Left renal cortex interstitium (tissue), 4 donors: ENCODE results near the gene DLK1. TPM values are rescaled to one million over a fixed set of nuclear protein-coding genes. Genes with fewer than 3 reads are reported as not detected.

Experiments
- DNase-seq, 4 donors: peaks; one replicate each; pipeline ENCODE4 v3.0.0-alpha.2; 2013; ENCODE audit warnings: low read depth in 4 of 4, low spot score in 2 of 4, missing footprints in 1 of 4
- polyA plus RNA-seq, 4 donors: library from polyadenylated mRNA; unstranded; fragments of 120-200 nt; gene quantifications; one replicate each; pipeline ENCODE4 v1.2.1, GENCODE V29; 2013; ENCODE audit not compliant: insufficient read length in 4 of 4

The DLK1 gene
- polyA plus RNA-seq, 4 donors, result 5.8 to 11.1 (median 8.0) TPM

GRCh38 chr14:100731846-100732765 is 5.4 kb downstream of the DLK1 start:
- no peak for DNase-seq

- DNase-seq, result no peak
Observed at GRCh38 chr14:100732766-100733100, 6.0 kb downstream of the DLK1 start.

GRCh38 chr14:100733152-100733850 is 6.6 kb downstream of the DLK1 start:
- no peak for DNase-seq

GRCh38 chr14:100734031-100734990 is 7.6 kb downstream of the DLK1 start:
- DNase-seq, result no peak

GRCh38 chr14:100735271-100735670 is 8.6 kb downstream of the DLK1 start:
- DNase-seq, result no peak

- no peak for DNase-seq
Observed at GRCh38 chr14:100736269-100737180, 9.8 kb downstream of the DLK1 start.

GRCh38 chr14:100737526-100737925 is 10.8 kb downstream of the DLK1 start:
- no peak for DNase-seq

GRCh38 chr14:100738269-100738691 is 11.6 kb downstream of the DLK1 start:
- DNase-seq, result no peak

- DNase-seq, result no peak
Observed at GRCh38 chr14:100738704-100739131, 12.0 kb downstream of the DLK1 start.

GRCh38 chr14:100739306-100739705 is 12.6 kb downstream of the DLK1 start:
- DNase-seq, result no peak

- DNase-seq, result no peak
Observed at GRCh38 chr14:100740196-100740825, 13.6 kb downstream of the DLK1 start.

- DNase-seq, result no peak
Observed at GRCh38 chr14:100740929-100741328, 14.2 kb downstream of the DLK1 start.

GRCh38 chr14:100741966-100742365 is 15.3 kb downstream of the DLK1 start:
- no peak for DNase-seq

GRCh38 chr14:100746326-100746725 is 19.6 kb downstream of the DLK1 start:
- no peak for DNase-seq

GRCh38 chr14:100747021-100747586 is 20.4 kb downstream of the DLK1 start:
- no peak for DNase-seq

- no peak for DNase-seq
Observed at GRCh38 chr14:100747736-100748135, 21.0 kb downstream of the DLK1 start.

GRCh38 chr14:100748403-100748802 is 21.7 kb downstream of the DLK1 start:
- DNase-seq, result no peak

- no peak for DNase-seq
Observed at GRCh38 chr14:100748944-100749343, 22.3 kb downstream of the DLK1 start.
